GM12872 (cell line): ENCODE measurements around the gene NR1I2.

Experiments used
- TF ChIP-seq, protein P1 (sequence below): IDR thresholded peaks from 3 replicates; pipeline ENCODE4 v1.5.1; 2011; ENCODE audit warnings: low read depth, mild to moderate bottlenecking, low read length, moderate library complexity; ENCODE audit not compliant: insufficient read depth

NR1I2 gene

DNA sequence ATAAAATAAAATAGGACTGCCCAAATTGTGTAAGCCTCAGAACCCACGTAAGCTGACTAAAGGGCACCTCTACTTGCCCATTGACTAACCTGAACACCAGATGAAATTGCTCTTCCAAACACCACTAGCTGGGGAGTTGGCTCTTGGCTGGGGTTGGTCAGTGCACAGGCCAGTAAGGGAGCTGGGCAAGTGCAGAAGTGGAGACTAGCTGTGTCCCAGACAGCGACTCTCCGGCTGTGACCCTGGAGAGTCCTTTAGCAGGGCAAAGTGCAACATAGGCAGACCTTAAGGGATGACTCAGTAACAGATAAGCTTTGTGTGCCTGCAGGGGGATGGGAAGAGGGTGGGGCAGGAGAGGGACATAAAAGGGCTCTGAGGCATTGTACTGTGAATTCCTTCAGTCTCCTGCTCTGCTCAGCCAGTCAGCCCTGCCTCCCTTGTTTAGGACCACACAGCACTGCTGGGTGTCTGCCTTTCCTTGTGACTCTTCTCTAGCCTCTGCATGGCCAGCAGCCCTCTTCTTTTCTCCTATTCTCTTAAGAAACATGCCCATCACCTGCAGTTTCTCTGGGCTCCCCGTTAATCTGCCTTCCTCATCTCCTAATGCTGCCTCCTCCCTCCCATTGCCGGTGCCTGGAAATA is 13.2 kb downstream of the NR1I2 start:
- TF ChIP-seq, protein P1, sequence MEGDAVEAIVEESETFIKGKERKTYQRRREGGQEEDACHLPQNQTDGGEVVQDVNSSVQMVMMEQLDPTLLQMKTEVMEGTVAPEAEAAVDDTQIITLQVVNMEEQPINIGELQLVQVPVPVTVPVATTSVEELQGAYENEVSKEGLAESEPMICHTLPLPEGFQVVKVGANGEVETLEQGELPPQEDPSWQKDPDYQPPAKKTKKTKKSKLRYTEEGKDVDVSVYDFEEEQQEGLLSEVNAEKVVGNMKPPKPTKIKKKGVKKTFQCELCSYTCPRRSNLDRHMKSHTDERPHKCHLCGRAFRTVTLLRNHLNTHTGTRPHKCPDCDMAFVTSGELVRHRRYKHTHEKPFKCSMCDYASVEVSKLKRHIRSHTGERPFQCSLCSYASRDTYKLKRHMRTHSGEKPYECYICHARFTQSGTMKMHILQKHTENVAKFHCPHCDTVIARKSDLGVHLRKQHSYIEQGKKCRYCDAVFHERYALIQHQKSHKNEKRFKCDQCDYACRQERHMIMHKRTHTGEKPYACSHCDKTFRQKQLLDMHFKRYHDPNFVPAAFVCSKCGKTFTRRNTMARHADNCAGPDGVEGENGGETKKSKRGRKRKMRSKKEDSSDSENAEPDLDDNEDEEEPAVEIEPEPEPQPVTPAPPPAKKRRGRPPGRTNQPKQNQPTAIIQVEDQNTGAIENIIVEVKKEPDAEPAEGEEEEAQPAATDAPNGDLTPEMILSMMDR, result no peak

DNA sequence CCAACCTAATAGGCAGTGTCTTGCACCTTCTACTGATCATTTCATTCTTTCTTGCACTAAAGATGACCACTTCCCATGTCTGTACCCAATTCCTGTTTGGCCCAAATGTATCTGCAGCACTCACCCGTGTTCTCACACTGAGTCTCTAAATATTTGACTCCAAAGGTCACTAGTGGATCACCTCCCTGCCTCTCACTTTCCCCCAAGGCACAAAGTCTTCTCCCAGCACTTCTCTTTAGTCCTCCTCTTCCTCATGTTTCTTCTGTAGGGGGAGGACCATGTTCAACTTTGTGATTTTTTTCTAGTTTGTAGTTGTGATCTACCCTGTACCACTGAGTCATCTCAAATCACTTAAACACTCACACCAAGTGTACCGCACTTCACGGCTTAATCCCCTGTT is 13.9 kb downstream of the NR1I2 start:
- TF ChIP-seq, protein P1, result no peak

DNA sequence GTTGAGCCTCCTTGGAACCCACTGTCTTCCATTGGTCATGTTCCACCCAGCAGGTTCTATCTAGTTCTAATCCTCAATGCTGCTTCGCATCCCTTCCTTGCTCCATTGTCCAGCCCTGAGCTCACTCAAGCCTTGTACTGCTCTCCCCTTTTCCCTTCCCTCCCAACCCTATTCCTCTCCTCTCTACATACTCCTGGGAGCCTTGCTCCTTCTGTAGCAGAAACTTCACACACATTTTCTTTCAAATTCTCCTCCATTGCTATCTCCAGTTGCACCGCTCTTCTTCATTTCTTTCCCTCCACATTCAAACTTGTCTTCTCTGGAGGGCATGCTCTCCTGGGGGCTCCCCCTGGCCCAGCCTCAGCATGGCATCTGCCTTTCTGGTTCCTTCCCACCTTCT is 14.5 kb downstream of the NR1I2 start:
- TF ChIP-seq, protein P1, result no peak

DNA sequence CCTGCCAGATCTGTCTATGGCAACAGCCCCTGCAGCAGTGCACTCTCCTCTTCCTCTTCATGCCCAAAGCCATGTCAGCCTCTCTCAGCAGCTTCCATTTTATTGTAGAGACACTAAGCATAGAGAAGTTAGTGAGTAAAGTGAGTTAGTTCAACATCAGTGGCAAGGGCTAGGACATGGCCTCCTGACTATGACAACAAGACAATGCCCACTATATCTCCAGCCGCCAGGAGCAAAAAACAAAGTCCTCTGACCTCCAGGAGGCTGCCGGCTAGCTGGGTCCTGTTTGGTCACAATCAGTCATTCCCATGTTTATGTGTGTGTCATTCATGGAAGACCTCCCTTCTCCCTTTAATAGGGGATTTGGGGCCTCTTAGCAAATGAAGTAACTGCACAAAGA is 14.9 kb downstream of the NR1I2 start:
- TF ChIP-seq, protein P1, result no peak

DNA sequence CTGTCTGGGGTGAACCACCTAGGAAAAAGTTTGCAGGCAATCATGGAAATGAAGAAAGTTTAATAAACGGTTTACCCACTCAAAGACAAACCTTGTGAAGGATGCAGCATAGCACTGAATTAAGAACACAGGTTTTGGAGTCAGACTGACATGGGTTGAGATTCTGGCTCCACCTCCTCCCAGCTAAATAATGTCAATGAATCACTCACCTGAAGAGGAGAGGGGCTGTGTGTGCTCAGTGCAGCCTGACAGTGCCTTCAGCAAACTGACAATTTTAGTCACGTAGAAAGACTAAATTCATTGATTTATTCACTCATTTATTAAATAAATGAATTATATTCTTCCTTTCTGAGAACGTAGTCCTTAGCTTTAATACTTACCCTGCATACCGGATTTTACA is 18.9 kb downstream of the NR1I2 start:
- TF ChIP-seq, protein P1, result no peak

DNA sequence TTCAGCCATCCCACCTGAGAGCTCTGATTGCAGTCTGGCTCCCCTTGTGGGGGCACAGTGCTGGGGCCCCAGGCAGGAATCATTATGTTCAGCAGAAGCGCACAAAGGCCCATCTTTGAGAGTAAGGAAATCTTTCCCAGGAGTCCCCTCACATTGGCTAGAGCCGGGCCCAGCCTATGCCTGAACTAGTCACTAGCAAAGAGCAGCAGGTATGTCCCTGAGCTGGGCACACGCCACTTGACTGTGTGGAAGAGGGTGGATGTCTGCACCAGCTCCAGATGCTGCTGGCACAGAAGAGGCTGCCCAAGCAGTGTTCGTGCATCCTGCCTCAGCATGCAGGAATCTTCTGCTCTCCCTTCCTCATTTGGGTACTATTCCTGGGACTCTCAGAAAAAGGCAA is 26.3 kb downstream of the NR1I2 start:
- TF ChIP-seq, protein P1, result peak; percentile 13; the same call in 1 of the 3 replicates

DNA sequence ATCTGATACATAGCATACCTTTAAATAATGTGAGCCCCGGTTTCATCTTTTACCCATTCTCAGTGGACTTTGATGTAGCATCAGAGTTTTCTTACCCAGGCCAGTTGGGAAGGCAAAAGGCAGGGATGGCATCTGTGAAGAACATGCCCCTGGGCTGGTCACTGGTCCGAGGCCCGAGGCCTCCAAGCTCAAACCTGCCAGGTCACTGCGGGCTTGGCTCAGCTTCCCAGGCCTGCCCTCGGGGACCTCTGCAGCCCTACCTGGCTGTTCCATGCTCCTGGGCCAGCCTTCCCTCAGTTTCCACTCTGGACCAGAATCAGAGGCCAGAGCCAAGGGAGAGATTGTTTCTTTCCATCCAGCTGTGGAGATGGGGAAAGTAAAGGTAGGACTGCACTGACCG is 26.9 kb downstream of the NR1I2 start:
- TF ChIP-seq, protein P1, result no peak
